Liver (tissue), 9 donors: ENCODE results near the gene C1GALT1C1L. TPM values are rescaled to one million over a fixed set of nuclear protein-coding genes. Genes with fewer than 3 reads are reported as not detected.
"Not testable (repeated sequence)": the region's sequence is repeated elsewhere in the genome, so short reads cannot be mapped to it uniquely, and the experiment has no call there.

Source experiments
- DNase-seq: peaks from one replicate; pipeline ENCODE4 v3.0.0-alpha.2; 2017; ENCODE audit warnings: low spot score
- H3K27ac ChIP-seq, 2 donors: one replicate each; pipeline ENCODE4 v1.7.0; 2013; ENCODE audit warnings: inconsistent platforms in 2 of 2, low read length in 2 of 2, control low read depth in 1 of 2, low read depth in 1 of 2, mild to moderate bottlenecking in 1 of 2
- H3K27me3 ChIP-seq, 4 donors: one replicate each; pipeline versions ENCODE4 v1.6.1 to v1.7.0; 2013; ENCODE audit warnings: low read length in 3 of 4, inconsistent platforms in 1 of 4, mild to moderate bottlenecking in 1 of 4, moderate library complexity in 1 of 4; ENCODE audit not compliant: control insufficient read depth in 4 of 4, insufficient read depth in 4 of 4
- H3K36me3 ChIP-seq, 4 donors: one replicate each; pipeline versions ENCODE4 v1.6.1 to v1.7.0; 2013; ENCODE audit warnings: low read length in 3 of 4, mild to moderate bottlenecking in 3 of 4, low read depth in 1 of 4, moderate library complexity in 1 of 4; ENCODE audit not compliant: control insufficient read depth in 4 of 4, insufficient read depth in 3 of 4
- H3K4me1 ChIP-seq, 4 donors: one replicate each; pipeline versions ENCODE4 v1.6.1 to v1.7.0; 2013; ENCODE audit warnings: low read length in 3 of 4, mild to moderate bottlenecking in 3 of 4, moderate library complexity in 1 of 4; ENCODE audit not compliant: control insufficient read depth in 4 of 4, insufficient read depth in 4 of 4
- H3K4me3 ChIP-seq, 3 donors: one replicate each; pipeline versions ENCODE4 v1.6.1 to v1.7.0; 2013; ENCODE audit warnings: low read length in 3 of 3, control low read depth in 1 of 3, low read depth in 1 of 3, mild to moderate bottlenecking in 1 of 3
- H3K9ac ChIP-seq, 2 donors: one replicate each; pipeline ENCODE4 v1.7.0; 2013; ENCODE audit warnings: low read length in 2 of 2, mild to moderate bottlenecking in 2 of 2, moderate library complexity in 2 of 2, control low read depth in 1 of 2, low read depth in 1 of 2
- H3K9me3 ChIP-seq, 4 donors: one replicate each; pipeline versions ENCODE4 v1.6.1 to v1.7.0; 2013; ENCODE audit warnings: low read length in 3 of 4; ENCODE audit not compliant: control insufficient read depth in 4 of 4
- EGR1 ChIP-seq, 2 donors: IDR thresholded peaks; 2 replicates each; pipeline ENCODE4 v1.6.1; 2016 to 2018; ENCODE audit warnings: antibody characterized with exemption in 2 of 2, low read depth in 2 of 2
- FOXA1 ChIP-seq: IDR thresholded peaks from 2 replicates; pipeline ENCODE4 v1.6.1; 2016; ENCODE audit warnings: antibody characterized with exemption
- FOXA2 ChIP-seq: IDR thresholded peaks from 2 replicates; pipeline ENCODE4 v1.6.1; 2016; ENCODE audit warnings: antibody characterized with exemption
- HNF4A ChIP-seq, 2 donors: conservative IDR thresholded peaks; 2 replicates each; pipeline ENCODE4 v1.6.1; 2016; ENCODE audit warnings: antibody characterized with exemption in 2 of 2, mild to moderate bottlenecking in 2 of 2
- HNF4G ChIP-seq: IDR thresholded peaks from 2 replicates; pipeline ENCODE4 v1.6.1; 2016; ENCODE audit warnings: antibody characterized with exemption
- JUND ChIP-seq, 2 donors: IDR thresholded peaks; 2 replicates each; pipeline ENCODE4 v1.6.1; 2016; ENCODE audit warnings: antibody characterized with exemption in 2 of 2
- NR2F2 ChIP-seq: IDR thresholded peaks from 2 replicates; pipeline ENCODE4 v1.6.1; 2016; ENCODE audit warnings: antibody characterized with exemption
- RAD21 ChIP-seq, 2 donors: IDR thresholded peaks; 2 replicates each; pipeline ENCODE4 v1.6.1; 2016; ENCODE audit warnings: antibody characterized with exemption in 2 of 2, mild to moderate bottlenecking in 2 of 2
- RXRA ChIP-seq, 2 donors: IDR thresholded peaks; 2 replicates each; pipeline ENCODE4 v1.6.1; 2017 to 2018; ENCODE audit warnings: antibody characterized with exemption in 2 of 2, mild to moderate bottlenecking in 1 of 2
- SP1 ChIP-seq: IDR thresholded peaks from 2 replicates; pipeline ENCODE4 v1.6.1; 2018; ENCODE audit warnings: antibody characterized with exemption, mild to moderate bottlenecking
- TAF1 ChIP-seq: conservative IDR thresholded peaks from 2 replicates; pipeline ENCODE4 v1.6.1; 2016; ENCODE audit warnings: antibody characterized with exemption, mild to moderate bottlenecking
- YY1 ChIP-seq: IDR thresholded peaks from 2 replicates; pipeline ENCODE4 v1.6.1; 2016; ENCODE audit warnings: antibody characterized with exemption, mild to moderate bottlenecking
- WGBS: extraction: QIAGEN DNeasy Blood & Tissue Kit; methylation state at CpG from one replicate; pipeline ENCODE4 v1.1.7; 2013; 5-methylcytosine and 5-hydroxymethylcytosine counted together
- polyA plus RNA-seq, 2 donors: library from polyadenylated mRNA; stranded (reverse) in 1 of 2; unstranded in 1 of 2; fragments of 200-250 nt in 1 of 2; fragments of >200 nt in 1 of 2; fragmentation: Nextera tagmentation in 1 of 2; extraction: Ambion mirVana in 1 of 2; gene quantifications; one replicate each; pipeline versions ENCODE4 v1.2.1 to v1.2.3, GENCODE V29; 2013 to 2015
- total RNA-seq, 2 donors: library from RNA; depleted of rRNA; stranded (reverse); fragments of >200 nt; gene quantifications; one replicate each; pipeline ENCODE4 v1.2.3, GENCODE V29; 2014
- TF ChIP-seq, protein P1 (sequence below): IDR thresholded peaks from 2 replicates; pipeline ENCODE4 v1.6.1; 2016; ENCODE audit warnings: antibody characterized with exemption
- TF ChIP-seq, protein P2 (sequence below): fragments of 150-350 bp; IDR thresholded peaks from 2 replicates; pipeline ENCODE4 v1.5.1; 2017; ENCODE audit warnings: improper control_type of control experiment, low read depth, low read length; ENCODE audit not compliant: missing input control
- TF ChIP-seq, protein P3 (sequence below): IDR thresholded peaks from 2 replicates; pipeline ENCODE4 v1.6.1; 2016; ENCODE audit warnings: antibody characterized with exemption
- TF ChIP-seq, protein P4 (sequence below): IDR thresholded peaks from 2 replicates; pipeline ENCODE4 v1.6.1; 2016; ENCODE audit warnings: antibody characterized with exemption, mild to moderate bottlenecking
- TF ChIP-seq, protein P5 (sequence below): IDR thresholded peaks from 2 replicates; pipeline ENCODE4 v1.6.1; 2016; ENCODE audit warnings: antibody characterized with exemption
- donor health status: healthy.
- donor health status: healthy.
- donor health status: healthy.
- donor health status: healthy.
- donor health status: healthy.

Gene C1GALT1C1L
- total and polyA plus RNA-seq, 4 donors = 0.07 to 0.33 (median 0.17) TPM; not detected in 1

DNA sequence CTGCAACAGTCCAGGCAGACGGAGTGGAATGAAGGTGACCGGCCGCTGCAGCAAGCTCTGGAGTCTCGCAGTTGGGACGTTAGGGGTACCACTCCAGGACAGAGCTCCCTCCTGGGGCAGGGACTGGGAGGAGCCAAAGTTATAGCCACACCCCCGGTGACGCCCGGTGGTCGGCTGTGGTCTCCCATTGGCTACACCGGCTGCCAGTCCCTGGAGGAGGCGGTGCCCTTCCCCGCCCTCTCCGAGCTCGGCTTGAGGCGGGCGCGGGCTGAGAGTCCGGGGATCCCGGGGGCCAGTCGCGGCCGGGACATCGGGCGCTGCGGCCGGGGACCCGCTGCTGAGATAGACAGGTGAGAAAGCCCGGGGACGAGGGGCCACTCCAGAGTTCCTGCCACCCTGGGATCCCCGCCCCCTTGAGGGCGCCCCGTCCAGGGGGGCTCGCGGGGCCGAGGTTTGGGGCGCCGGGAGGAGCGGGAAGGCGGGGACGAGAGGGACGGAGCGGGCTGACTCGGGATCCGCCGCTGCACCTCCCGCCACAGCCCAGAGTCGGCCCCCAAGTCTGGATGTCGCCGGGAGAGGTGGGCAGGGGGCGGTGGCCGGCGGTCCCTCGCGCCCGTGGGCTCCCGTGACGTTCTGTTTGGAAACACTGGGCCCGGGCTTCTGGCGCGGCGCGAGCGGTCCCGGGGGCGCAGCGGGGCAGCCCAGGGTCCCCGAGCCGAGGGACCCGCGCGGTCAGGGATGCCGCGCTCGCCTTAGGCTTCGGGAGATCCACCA is 39.0 kb downstream of the C1GALT1C1L start, which contains the start of gene PLEKHH2:
PLEKHH2 (plus strand) TSS at position 231 of the 774 bp plus-strand sequence. CDS start 7,414 bp downstream, outside the sequence.
- H3K9ac ChIP-seq = peak within 1 kb of the TSS in 1 of 2 donors; percentile 29
- H3K4me3 ChIP-seq = peak within 1 kb of the TSS; percentile 41 to 71 (median 63)
- TF ChIP-seq RXRA (IDR thresholded peaks at IDR 0.05) = no peak
- TF ChIP-seq, protein P1, sequence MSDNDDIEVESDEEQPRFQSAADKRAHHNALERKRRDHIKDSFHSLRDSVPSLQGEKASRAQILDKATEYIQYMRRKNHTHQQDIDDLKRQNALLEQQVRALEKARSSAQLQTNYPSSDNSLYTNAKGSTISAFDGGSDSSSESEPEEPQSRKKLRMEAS = no peak
- TF ChIP-seq SP1 = peak; percentile 65
- DNase-seq = peak; percentile 90
- H3K4me1 ChIP-seq = peaks cover 7 to 23% (median 14%) of the 10 kb centered on the region in 4 donors
- peaks cover 0 to 2% (median 0%) of the 10 kb centered on the region in 4 donors for H3K27me3 ChIP-seq
- peaks cover 0 to 2% (median 1%) of the 10 kb centered on the region in 4 donors for H3K9me3 ChIP-seq
- H3K36me3 ChIP-seq = no peaks in the 10 kb centered on the region
- peak within 1 kb of the TSS; percentile 5 to 20 for H3K27ac ChIP-seq
- WGBS = 3% methylated on average over 75 of the region's 75 CpGs

DNA sequence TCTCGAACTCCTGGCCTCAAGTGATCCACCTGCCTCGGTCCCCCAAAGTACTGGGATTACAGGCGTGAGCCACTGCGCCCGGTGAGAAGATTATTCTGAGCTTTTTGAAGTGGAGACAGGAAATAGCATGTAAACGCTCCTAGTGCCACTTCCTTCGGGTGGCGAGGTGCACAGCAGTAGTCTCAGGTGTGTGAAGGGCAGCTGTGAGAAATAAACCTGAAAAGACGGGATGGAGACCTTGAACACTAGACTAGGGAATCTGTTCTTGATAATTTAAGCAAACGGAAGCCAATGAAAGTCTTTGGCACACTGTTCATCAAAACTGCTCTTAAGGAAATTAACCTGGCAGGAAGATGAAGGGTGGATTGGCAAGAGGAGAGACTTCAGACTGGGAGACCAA is 39.6 kb downstream of the C1GALT1C1L start:
- H3K9ac ChIP-seq = no peak overlapping the region
- WGBS = 43% methylated on average over 10 of the region's 10 CpGs
- H3K4me3 ChIP-seq = peak overlapping the region in 2 of 3 donors; percentile 1 to 71

DNA sequence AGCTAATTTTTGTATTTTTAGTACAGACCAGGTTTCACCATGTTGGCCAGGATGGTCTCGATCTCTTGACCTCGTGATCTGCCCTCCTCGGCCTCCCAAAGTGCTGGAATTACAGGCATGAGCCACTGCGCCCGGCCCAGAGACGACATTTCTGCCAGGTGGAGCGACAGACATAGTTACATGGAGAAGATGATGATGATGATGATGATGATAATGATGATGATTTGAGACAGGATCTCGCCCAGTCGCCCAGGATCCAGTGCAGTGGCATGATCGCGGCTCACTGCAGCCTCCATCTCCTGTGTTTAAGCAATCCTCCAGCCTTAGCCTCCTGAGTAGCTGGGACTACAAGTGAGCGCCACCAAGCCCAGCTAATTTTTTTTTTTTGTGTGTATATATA is 40.1 kb downstream of the C1GALT1C1L start:
- not testable (repeated sequence) for H3K27me3 ChIP-seq, H3K27ac ChIP-seq
- 94% methylated on average over 12 of the region's 12 CpGs for WGBS

More for the DNA sequence above, 39.6 kb downstream of the C1GALT1C1L start:
- Histone ChIP-seq H3K4me1 (peaks cover 7 to 23% (median 14%) of the 10 kb centered on the region in 4 donors), H3K36me3 (no peaks in the 10 kb centered on the region), H3K27me3 (peaks cover 0 to 2% (median 0%) of the 10 kb centered on the region in 4 donors), H3K9me3 (peaks cover 0 to 2% (median 1%) of the 10 kb centered on the region in 4 donors), H3K27ac (no peak overlapping the region)
- DNase-seq = no peak
- TF ChIP-seq FOXA1 (no peak), TAF1 (no peak), FOXA2 (no peak), HNF4A (conservative IDR thresholded peaks at IDR 0.05) (no peak), NR2F2 (no peak), RXRA (IDR thresholded peaks at IDR 0.05) (no peak), JUND (IDR thresholded peaks at IDR 0.05) (no peak), EGR1 (IDR thresholded peaks at IDR 0.05; ENCODE audit: low read depth in 2 of 2) (no peak), YY1 (no peak), SP1 (no peak), HNF4G (no peak), RAD21 (IDR thresholded peaks at IDR 0.05) (no peak)
- TF ChIP-seq, protein P2, sequence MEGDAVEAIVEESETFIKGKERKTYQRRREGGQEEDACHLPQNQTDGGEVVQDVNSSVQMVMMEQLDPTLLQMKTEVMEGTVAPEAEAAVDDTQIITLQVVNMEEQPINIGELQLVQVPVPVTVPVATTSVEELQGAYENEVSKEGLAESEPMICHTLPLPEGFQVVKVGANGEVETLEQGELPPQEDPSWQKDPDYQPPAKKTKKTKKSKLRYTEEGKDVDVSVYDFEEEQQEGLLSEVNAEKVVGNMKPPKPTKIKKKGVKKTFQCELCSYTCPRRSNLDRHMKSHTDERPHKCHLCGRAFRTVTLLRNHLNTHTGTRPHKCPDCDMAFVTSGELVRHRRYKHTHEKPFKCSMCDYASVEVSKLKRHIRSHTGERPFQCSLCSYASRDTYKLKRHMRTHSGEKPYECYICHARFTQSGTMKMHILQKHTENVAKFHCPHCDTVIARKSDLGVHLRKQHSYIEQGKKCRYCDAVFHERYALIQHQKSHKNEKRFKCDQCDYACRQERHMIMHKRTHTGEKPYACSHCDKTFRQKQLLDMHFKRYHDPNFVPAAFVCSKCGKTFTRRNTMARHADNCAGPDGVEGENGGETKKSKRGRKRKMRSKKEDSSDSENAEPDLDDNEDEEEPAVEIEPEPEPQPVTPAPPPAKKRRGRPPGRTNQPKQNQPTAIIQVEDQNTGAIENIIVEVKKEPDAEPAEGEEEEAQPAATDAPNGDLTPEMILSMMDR = no peak
- TF ChIP-seq, protein P3, sequence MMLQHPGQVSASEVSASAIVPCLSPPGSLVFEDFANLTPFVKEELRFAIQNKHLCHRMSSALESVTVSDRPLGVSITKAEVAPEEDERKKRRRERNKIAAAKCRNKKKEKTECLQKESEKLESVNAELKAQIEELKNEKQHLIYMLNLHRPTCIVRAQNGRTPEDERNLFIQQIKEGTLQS = no peak
- TF ChIP-seq, protein P4, sequence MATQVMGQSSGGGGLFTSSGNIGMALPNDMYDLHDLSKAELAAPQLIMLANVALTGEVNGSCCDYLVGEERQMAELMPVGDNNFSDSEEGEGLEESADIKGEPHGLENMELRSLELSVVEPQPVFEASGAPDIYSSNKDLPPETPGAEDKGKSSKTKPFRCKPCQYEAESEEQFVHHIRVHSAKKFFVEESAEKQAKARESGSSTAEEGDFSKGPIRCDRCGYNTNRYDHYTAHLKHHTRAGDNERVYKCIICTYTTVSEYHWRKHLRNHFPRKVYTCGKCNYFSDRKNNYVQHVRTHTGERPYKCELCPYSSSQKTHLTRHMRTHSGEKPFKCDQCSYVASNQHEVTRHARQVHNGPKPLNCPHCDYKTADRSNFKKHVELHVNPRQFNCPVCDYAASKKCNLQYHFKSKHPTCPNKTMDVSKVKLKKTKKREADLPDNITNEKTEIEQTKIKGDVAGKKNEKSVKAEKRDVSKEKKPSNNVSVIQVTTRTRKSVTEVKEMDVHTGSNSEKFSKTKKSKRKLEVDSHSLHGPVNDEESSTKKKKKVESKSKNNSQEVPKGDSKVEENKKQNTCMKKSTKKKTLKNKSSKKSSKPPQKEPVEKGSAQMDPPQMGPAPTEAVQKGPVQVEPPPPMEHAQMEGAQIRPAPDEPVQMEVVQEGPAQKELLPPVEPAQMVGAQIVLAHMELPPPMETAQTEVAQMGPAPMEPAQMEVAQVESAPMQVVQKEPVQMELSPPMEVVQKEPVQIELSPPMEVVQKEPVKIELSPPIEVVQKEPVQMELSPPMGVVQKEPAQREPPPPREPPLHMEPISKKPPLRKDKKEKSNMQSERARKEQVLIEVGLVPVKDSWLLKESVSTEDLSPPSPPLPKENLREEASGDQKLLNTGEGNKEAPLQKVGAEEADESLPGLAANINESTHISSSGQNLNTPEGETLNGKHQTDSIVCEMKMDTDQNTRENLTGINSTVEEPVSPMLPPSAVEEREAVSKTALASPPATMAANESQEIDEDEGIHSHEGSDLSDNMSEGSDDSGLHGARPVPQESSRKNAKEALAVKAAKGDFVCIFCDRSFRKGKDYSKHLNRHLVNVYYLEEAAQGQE = no peak
- TF ChIP-seq, protein P1 = no peak
- TF ChIP-seq, protein P5, sequence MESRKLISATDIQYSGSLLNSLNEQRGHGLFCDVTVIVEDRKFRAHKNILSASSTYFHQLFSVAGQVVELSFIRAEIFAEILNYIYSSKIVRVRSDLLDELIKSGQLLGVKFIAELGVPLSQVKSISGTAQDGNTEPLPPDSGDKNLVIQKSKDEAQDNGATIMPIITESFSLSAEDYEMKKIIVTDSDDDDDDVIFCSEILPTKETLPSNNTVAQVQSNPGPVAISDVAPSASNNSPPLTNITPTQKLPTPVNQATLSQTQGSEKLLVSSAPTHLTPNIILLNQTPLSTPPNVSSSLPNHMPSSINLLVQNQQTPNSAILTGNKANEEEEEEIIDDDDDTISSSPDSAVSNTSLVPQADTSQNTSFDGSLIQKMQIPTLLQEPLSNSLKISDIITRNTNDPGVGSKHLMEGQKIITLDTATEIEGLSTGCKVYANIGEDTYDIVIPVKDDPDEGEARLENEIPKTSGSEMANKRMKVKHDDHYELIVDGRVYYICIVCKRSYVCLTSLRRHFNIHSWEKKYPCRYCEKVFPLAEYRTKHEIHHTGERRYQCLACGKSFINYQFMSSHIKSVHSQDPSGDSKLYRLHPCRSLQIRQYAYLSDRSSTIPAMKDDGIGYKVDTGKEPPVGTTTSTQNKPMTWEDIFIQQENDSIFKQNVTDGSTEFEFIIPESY = no peak

More for the DNA sequence above, 40.1 kb downstream of the C1GALT1C1L start:
- H3K9me3 ChIP-seq, H3K4me3 ChIP-seq, H3K9ac ChIP-seq, DNase-seq, H3K36me3 ChIP-seq: not testable (repeated sequence)
- peaks cover 7 to 23% (median 14%) of the 10 kb centered on the region in 4 donors for H3K4me1 ChIP-seq
